ENCODE results near the gene LRRC43.
A peak's percentile ranks its signal among the peaks of the same experiment; 100 is the strongest.
"Not testable (repeated sequence)": the region's sequence is repeated elsewhere in the genome, so short reads cannot be mapped to it uniquely, and the experiment has no call there.

Gene LRRC43

DNA sequence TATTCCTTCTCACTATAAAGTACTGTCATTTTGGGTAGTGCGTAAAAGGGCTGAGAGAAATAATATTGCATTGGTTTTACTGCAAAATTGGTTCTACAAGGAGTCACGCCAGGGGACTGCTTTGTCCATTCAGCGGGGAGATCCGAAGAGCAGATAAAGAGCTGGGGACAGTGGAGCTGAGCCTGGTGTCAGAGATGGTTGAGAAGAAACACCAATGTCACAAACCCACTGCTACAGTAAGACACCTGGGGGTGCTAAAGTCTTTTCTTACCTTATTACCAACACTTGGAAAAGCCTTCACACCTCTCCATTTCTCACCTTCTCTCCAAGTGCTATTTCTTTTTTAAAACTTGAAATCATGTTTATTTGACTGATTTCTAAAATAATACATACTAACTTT is 23.0 kb upstream of the LRRC43 start:
- DNase-seq = no peak

- DNase-seq = no peak
Observed at GRCh38 chr12:122160761-122161160, 22.2 kb upstream of the LRRC43 start.

- no peak for DNase-seq
Observed at GRCh38 chr12:122161682-122162081, 21.2 kb upstream of the LRRC43 start.

- no peak for DNase-seq
Observed at GRCh38 chr12:122162976-122163375, 19.9 kb upstream of the LRRC43 start.

GRCh38 chr12:122166422-122167349 is 16.2 kb upstream of the LRRC43 start:
- peak; percentile 51 to 61 for DNase-seq

DNA sequence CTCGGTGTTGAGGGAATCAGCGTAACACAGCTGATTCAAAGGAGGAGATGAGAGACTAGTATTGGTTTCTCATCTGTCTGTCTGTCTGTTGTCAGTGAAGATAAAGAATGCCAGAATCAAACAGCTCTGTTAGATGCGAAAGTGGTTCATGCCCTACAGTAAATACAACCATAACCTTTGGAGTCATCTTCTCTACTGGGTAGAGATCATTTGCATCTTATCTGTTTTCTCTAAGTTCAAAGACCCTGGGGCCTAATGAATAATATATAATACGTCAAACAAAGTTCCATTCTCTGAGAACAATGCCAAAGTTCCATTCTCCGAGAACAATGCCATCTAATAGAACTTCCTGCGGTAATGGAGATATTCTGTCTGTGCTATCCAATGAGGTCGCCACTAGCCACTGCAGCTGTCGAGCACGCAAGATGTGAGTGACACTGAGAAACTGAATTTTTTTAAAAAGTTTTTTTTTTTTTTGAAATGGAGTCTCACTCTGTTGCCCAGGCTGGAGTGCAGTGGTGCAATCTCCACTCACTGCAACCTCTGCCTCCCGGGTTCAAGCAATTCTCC is 15.5 kb upstream of the LRRC43 start:
- DNase-seq = no peak

GRCh38 chr12:122168492-122168891 is 14.4 kb upstream of the LRRC43 start:
- no peak for DNase-seq

DNA sequence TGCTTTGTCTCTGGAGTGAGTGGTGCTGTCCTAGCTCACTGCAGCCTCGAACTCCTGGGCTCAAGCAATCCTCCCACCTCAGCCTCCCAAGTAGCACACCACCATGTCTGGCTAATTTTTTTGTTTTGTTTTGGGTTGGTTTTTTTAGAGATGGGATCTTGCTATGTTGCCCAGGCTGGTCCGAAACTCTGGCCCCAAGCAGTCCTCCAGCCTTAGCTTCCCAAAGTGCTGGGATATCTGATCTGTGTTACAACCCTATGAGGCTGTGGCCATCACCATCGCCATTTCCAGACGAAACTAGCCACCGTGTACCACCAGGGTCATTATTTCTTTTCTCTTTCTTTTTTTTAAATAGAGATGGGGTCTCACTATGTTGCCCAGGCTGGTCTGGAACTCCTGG is 11.5 kb upstream of the LRRC43 start:
- DNase-seq = no peak

GRCh38 chr12:122172262-122172939 is 10.5 kb upstream of the LRRC43 start:
- no peak for DNase-seq

- DNase-seq = peak in 1 of 2 donors; percentile 20
Observed at GRCh38 chr12:122174155-122174845, 8.6 kb upstream of the LRRC43 start, which contains the start of gene IL31. IL31 (minus strand) TSS chr12:122174221; CDS start chr12:122174172, 49 bp downstream.

DNA sequence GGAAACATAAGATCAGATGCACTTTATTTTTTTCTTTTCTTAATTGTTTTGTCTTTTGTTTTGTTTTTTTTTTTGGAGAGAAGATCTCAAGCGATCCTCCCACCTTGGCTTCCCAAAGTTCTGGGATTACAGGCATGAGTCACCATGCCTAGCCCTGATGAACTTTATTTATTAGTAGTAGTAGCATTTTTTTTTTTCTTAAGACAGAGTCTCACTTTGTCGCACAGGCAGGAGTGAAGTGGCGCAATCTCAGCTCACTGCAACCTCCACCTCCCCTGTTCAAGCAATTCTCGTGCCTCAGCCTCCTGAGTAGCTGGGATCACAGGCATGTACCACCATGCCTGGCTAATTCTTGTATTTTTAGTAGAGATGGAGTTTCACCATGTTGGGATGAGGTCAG is 6.5 kb upstream of the LRRC43 start:
- not testable (repeated sequence) for DNase-seq

DNA sequence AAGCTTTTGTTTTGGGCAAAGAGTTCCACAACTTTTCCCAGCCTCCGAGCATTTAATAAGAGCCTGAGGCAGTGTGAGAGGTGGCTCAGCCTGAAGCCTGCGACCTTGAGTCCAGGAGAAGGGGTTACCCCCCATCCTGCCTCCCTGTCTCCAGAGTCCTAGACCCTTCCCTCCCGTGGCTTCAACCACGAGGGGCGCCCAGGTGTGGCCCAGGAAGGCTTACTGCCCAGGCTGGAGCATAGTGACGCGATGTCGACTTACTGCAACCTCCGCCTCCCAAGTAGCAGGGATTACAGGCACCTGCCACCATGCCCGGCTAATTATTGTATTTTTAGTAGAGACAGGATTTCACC is 641 bp downstream of the LRRC43 start:
- DNase-seq = no peak

- DNase-seq = no peak
Observed at GRCh38 chr12:122184517-122184916, 1.6 kb downstream of the LRRC43 start.

GRCh38 chr12:122185079-122185478 is 2.2 kb downstream of the LRRC43 start:
- no peak for DNase-seq

DNA sequence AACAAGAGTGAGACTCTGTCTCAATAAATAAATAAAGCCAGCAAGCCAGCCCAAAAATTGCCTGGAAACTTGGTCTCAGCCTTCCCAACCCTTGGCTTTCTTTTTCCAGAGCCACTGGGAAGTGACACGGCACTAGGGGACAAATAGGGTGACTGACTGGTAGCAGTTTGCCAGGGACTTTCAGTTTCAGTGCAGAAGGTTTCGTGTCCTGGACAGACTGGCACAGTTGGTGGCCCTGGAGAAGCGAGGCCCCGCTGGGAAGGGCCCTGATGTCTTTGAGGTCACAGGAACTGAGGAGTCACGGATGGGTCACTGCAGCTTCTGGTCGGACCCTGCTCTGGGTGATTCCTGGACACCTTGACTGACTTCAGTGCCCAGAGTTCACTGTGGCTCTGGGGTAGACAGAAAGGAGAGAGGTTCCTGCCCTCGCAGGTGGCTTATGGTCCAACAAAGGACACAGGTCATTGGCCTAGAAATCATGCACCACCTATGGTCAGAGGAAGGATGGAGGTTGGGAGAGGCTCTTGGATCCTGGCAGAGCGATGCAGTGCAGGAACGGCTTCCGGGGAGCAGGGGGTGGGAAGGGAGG is 2.7 kb downstream of the LRRC43 start:
- no peak for DNase-seq

DNA sequence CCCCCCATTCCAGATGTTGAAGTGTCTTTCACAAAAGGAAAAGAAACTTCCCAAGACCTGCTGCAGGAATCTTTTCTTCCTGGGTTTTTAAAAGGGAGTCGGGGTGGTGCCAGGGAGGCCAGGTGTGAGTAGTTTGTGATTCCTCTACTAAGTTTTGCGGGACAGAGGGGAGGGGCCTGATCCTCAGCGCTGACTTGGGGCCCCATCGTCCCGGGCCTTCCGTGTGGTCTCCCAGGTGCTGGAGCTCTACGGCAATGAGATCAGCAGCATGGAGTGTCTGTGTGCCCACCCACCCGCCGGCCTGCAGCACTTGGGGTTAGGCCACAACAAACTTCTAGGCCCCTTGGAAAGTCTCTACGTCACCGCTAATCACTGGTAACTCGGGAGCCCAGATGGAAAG is 4.5 kb downstream of the LRRC43 start:
- no peak for DNase-seq

DNA sequence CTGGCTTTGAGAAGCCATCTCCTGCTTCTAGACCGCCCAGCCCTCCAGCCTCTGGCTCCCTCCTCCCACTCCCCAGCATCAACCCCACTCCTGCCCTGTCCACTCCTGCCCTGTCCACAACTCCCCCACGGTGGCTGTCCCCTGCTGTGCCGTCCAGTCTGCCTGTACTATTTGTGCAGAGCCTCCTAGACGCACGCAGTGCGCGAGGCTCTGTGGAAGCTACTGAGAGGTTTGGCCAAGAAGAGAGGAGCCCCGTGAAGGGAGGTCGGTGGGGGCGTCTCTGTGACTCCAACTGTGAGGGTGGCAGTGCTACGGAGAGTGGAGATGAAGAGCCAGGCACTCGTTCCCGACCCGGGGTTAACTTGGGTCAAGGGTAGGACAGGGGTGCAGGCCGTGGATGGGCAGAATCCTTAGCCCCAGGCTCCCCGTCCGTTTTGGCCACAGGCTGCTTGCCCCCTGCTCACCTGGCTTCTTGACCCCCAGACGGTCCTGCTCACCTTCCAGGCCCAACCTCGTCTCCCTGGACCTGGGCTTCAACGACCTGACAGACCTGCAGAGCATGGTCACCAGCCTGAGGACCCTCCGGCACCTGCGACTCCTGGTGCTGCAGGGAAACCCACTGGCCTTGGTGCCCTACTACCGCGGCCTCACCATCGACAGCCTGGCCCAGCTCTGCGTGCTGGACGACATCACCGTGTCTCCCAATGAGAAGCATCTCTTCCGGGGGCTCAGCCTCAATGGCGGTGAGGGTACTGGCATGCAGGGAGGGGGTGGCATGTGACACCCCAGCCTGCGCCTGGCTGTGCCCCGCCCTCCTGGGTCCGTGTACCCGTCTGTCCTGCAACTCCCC is 6.9 kb downstream of the LRRC43 start:
- no peak for DNase-seq

DNA sequence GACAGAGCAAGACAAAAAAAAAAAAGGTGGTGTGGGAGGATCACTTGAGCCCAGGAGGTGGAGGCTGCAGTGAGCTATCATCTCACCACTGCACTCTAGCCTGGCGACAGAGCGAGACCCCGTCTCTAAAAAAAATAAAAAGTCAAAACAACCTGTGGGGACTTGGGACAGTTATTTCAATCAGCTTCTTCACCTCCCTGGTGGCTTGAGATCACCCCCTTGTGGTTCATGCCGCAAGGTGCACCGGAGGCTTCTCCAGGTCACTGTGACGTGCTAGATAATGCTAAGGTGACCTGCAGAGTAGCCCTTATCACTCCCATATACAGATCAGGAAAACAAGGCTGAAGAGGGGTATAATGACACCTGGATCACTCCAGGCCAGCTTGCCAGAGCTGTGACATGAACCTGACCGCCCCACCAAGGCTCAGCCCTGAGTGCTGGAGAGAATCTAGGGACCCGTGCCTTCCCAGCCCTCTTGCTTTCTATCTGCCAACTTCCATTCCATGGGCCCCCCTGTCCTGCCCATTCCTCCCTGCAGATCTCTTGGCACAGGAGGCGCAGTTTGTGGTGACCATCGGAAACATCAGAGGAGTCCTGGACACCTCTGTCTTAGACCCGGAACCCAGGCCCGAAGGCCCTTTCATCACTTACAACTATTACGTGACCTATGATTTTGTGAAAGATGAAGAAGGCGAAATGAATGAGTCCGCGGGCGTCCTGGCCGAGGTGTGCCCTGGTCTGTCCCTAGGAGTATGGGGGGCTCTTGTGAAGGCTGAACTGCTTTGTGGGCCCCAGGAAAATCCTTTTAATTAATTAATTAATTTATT is 8.1 kb downstream of the LRRC43 start:
- peak; percentile 79 to 80 for DNase-seq

DNA sequence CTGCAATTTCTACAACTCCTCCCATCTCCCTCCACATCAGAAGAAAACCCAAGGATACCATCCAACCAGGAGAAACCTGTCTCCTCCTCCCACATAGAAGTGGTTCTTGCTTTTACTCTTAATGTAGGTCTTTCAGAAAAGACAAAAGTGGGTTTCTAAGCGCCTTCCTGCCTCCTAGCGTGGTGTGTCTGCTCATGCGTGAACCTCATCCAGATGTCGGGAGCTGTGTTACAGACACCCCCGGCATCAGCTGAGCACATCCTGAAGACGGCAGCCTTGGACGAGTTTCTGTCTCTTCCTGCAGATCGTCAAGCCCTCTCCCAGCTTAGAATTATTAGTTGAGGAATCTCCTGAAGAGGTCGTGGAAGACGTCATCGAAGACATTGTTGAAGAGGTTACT is 9.5 kb downstream of the LRRC43 start:
- DNase-seq = no peak

DNA sequence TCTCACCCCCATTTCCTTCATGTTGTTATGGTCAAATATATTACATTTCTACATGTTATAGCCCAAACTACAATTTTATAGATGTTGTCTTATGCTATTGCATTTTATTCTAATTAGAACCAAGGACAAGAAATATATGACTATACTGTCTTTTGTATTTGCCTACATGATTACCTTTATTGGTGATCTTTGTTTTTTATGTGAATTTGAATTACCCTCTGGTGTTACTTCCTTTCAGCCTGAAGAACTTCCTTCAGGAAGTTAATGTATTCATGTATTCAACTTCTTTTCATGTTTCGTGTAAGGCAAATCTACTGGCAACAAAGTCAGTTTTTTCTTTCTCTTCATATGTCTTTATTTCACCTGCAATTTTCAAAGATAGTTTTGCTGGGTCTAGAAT is 11.9 kb downstream of the LRRC43 start:
- DNase-seq = no peak

DNA sequence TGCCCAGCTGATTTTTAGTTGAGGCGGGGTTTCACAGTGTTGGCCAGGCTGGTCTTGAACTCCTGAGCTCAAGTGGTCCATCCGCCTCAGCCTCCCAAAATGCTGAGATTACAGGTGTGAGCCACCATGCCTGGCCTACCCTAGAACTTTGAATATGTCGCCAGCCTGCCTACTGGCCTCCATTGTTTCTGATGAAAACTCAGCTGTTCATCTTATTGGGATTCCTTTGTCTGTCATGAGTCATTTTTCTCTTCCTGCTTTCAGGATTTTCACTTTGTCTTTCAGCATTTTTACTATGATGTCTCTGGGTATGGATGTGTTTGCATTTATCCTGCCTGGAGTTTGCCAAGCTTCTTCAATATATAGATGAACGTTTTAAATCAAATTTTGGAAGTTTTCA is 12.5 kb downstream of the LRRC43 start:
- DNase-seq = no peak
